WERI-Rb-1 (cell line): ENCODE results near the gene NLGN1.

Experiments
- DNase-seq: peaks from one replicate; pipeline ENCODE4 v3.0.0-alpha.2; 2020
- H3K27ac ChIP-seq: fragments of 250-450 bp; sonication (Bioruptor Pico); 2 replicates; pipeline ENCODE4 v1.5.1; 2020; ENCODE audit warnings: mild to moderate bottlenecking, moderate library complexity
- H3K27me3 ChIP-seq: fragments of 250-450 bp; sonication (Bioruptor Pico); 2 replicates; pipeline ENCODE4 v1.5.1; 2021; ENCODE audit warnings: mild to moderate bottlenecking, low read depth, moderate library complexity; ENCODE audit not compliant: insufficient read depth, severe bottlenecking
- H3K36me3 ChIP-seq: fragments of 250-450 bp; sonication (Bioruptor Pico); 2 replicates; pipeline ENCODE4 v1.5.1; 2020; ENCODE audit warnings: mild to moderate bottlenecking, moderate library complexity
- H3K4me3 ChIP-seq: 2 replicates; pipeline ENCODE4 v1.5.1; 2011; ENCODE audit warnings: low read depth, mild to moderate bottlenecking, control low read depth, low read length
- H3K9me3 ChIP-seq: fragments of 250-450 bp; sonication (Bioruptor Pico); 2 replicates; pipeline ENCODE4 v1.5.1; 2021; ENCODE audit warnings: mild to moderate bottlenecking, moderate library complexity; ENCODE audit not compliant: severe bottlenecking
- TF ChIP-seq, protein P1 (sequence below): IDR thresholded peaks from 2 replicates; pipeline ENCODE4 v1.5.1; 2011; ENCODE audit warnings: low read depth, mild to moderate bottlenecking, control low read depth, inconsistent platforms, low read length

NLGN1 gene

DNA sequence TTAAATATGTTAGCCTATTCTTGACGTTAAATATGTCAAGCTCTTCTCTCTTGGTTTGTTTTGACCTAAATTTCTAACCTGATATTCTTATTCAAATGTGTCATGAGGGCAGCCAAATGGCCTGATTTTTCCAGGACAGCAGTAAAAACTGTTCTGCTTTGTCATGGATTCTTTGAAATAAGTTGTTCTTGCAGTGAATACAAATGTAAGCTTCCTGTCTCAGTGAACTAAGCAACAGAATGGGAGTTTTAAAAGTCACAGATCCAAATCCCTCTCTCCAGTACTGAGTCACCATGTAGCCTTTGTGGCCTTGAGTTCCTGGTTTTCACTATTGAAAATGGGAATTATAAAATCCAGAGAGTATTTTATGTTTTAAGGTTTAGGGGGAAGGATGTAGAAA lies 301.8 kb downstream of the NLGN1 start:
- no peaks in the 10 kb centered on the region for H3K27me3 ChIP-seq
- no peak overlapping the region for H3K4me3 ChIP-seq
- H3K9me3 ChIP-seq: no peaks in the 10 kb centered on the region
- no peak for DNase-seq
- H3K27ac ChIP-seq: no peak overlapping the region
- H3K36me3 ChIP-seq: no peaks in the 10 kb centered on the region
- TF ChIP-seq, protein P1, sequence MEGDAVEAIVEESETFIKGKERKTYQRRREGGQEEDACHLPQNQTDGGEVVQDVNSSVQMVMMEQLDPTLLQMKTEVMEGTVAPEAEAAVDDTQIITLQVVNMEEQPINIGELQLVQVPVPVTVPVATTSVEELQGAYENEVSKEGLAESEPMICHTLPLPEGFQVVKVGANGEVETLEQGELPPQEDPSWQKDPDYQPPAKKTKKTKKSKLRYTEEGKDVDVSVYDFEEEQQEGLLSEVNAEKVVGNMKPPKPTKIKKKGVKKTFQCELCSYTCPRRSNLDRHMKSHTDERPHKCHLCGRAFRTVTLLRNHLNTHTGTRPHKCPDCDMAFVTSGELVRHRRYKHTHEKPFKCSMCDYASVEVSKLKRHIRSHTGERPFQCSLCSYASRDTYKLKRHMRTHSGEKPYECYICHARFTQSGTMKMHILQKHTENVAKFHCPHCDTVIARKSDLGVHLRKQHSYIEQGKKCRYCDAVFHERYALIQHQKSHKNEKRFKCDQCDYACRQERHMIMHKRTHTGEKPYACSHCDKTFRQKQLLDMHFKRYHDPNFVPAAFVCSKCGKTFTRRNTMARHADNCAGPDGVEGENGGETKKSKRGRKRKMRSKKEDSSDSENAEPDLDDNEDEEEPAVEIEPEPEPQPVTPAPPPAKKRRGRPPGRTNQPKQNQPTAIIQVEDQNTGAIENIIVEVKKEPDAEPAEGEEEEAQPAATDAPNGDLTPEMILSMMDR: no peak

DNA sequence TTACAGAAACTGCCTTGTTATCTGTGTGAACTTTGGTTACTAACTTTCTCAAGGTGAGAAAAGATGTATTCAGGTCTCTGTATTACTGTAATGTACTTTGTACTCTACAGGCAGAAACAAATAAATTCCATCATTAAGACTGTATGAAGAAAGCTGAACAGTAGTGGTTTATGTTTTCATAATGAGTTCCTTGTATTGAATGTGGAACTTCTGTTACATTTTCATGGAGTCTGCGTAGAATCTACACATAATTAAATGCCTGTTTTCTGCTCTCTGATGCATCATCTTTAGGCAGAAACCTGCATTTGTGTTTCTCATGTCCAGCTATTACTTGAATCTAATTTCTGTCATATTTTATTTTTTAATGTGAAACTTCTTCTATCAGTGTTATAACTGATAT lies 302.8 kb downstream of the NLGN1 start:
- no peak for DNase-seq
- Histone ChIP-seq H3K27ac (no peak overlapping the region), H3K9me3 (no peaks in the 10 kb centered on the region), H3K4me3 (no peak overlapping the region), H3K36me3 (no peaks in the 10 kb centered on the region), H3K27me3 (no peaks in the 10 kb centered on the region)
- TF ChIP-seq, protein P1: no peak

DNA sequence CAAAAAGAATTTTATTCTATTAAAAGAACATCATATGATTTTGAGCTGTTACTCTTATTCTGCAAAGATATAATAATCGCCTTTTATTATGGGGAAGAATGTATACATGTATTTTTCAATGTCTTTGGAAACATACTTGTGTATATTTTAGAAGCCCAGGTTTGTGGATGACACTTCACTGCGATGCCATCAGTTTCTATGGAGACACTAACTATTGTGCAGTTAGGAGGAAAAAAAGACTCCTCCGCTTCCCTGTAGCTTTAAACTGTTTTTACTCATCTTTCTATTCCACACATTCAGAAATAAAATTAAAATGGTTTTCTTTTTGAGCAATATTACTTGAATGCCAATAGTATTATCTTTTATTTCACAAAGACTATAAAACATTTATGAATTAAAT lies 305.0 kb downstream of the NLGN1 start:
- Histone ChIP-seq H3K36me3 (no peaks in the 10 kb centered on the region), H3K27me3 (no peaks in the 10 kb centered on the region), H3K9me3 (no peaks in the 10 kb centered on the region), H3K4me3 (no peak overlapping the region), H3K27ac (no peak overlapping the region)
- TF ChIP-seq, protein P1: no peak
- no peak for DNase-seq

GRCh38 chr3:173703771-173704170 lies 306.2 kb downstream of the NLGN1 start:
- no peak overlapping the region for H3K27ac ChIP-seq
- no peak overlapping the region for H3K4me3 ChIP-seq
- no peaks in the 10 kb centered on the region for H3K9me3 ChIP-seq
- TF ChIP-seq, protein P1: no peak
- no peaks in the 10 kb centered on the region for H3K36me3 ChIP-seq
- no peak for DNase-seq
- H3K27me3 ChIP-seq: no peaks in the 10 kb centered on the region

DNA sequence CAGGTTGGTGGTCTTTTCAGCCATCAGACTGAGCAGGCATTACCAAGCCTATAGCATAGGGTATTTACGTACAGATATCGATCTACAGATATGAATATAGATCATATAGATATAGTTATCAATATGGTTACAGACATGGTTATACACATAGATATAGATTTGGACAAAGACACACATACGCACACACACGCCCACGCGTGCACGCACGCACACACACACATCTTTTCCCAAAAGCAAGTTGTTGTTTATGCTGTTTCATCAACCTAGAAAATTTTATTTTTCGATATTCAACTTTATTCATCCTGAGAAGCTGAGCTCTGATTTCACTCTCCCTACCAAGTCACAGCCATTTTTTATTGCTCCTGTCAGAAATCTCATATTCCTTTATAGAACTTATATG lies 309.1 kb downstream of the NLGN1 start:
- Histone ChIP-seq H3K36me3 (no peaks in the 10 kb centered on the region), H3K27me3 (no peaks in the 10 kb centered on the region), H3K9me3 (no peaks in the 10 kb centered on the region), H3K4me3 (no peak overlapping the region), H3K27ac (no peak overlapping the region)
- DNase-seq: no peak
- TF ChIP-seq, protein P1: no peak

DNA sequence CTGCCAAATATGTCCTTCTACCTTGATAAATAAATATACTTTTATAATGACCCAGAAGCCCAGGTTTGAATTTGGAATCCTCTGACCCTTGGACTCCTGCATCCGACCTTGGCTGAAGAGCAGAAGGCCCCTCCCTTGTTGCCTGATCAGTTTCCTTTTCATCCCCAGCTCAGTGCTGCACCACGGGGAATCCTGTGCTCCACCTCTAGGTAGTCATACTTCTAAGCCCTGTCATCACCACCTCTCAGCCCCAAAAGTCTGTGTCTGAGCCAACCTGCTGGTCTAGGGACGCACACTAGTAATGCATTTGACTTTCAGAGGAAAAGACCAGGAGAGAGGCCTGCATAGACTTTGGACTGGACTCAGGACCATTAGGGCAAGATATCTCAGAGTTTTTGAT lies 310.6 kb downstream of the NLGN1 start:
- no peak overlapping the region for H3K4me3 ChIP-seq
- no peaks in the 10 kb centered on the region for H3K36me3 ChIP-seq
- no peak overlapping the region for H3K27ac ChIP-seq
- no peaks in the 10 kb centered on the region for H3K27me3 ChIP-seq
- DNase-seq: no peak
- TF ChIP-seq, protein P1: no peak
- no peaks in the 10 kb centered on the region for H3K9me3 ChIP-seq
